ENCODE measurements around the gene LRRC2. TPM values are rescaled to one million over a fixed set of nuclear protein-coding genes. Genes with fewer than 3 reads are reported as not detected.
"Not testable (repeated sequence)": the region's sequence is repeated elsewhere in the genome, so short reads cannot be mapped to it uniquely, and the experiment has no call there.

The LRRC2 gene
- total RNA-seq, 1 experiment from 2014 or later, result 3.9 TPM

- no peak overlapping the region for H3K4me3 ChIP-seq (ENCODE audit: insufficient read depth, low read depth, low read length)
- no peak for DNase-seq
- H3K36me3 ChIP-seq (replicated peaks; ENCODE audit: control insufficient read depth, insufficient read depth, low read length), result no peaks in the 10 kb centered on the region
- no peaks in the 10 kb centered on the region for H3K27me3 ChIP-seq (ENCODE audit: control insufficient read depth, insufficient read depth, low read length)
Measured at GRCh38 chr3:46551615-46552014, 14.5 kb downstream of the LRRC2 start.

GRCh38 chr3:46549989-46550388 is 16.1 kb downstream of the LRRC2 start:
- H3K36me3 ChIP-seq (replicated peaks; ENCODE audit: control insufficient read depth, insufficient read depth, low read length), result no peaks in the 10 kb centered on the region
- H3K27me3 ChIP-seq (ENCODE audit: control insufficient read depth, insufficient read depth, low read length), result no peaks in the 10 kb centered on the region
- DNase-seq, result no peak
- no peak overlapping the region for H3K4me3 ChIP-seq (ENCODE audit: insufficient read depth, low read depth, low read length)

- no peaks in the 10 kb centered on the region for H3K27me3 ChIP-seq (ENCODE audit: control insufficient read depth, insufficient read depth, low read length)
- no peaks in the 10 kb centered on the region for H3K36me3 ChIP-seq (replicated peaks; ENCODE audit: control insufficient read depth, insufficient read depth, low read length)
- DNase-seq, result no peak
- no peak overlapping the region for H3K4me3 ChIP-seq (ENCODE audit: insufficient read depth, low read depth, low read length)
Measured at GRCh38 chr3:46549408-46549904, 16.6 kb downstream of the LRRC2 start.

- not testable (repeated sequence) for H3K4me3 ChIP-seq (ENCODE audit: insufficient read depth, low read depth, low read length); H3K36me3 ChIP-seq (replicated peaks; ENCODE audit: control insufficient read depth, insufficient read depth, low read length); DNase-seq; H3K27me3 ChIP-seq (ENCODE audit: control insufficient read depth, insufficient read depth, low read length)
Measured at GRCh38 chr3:46548611-46549010, 17.5 kb downstream of the LRRC2 start.

- H3K4me3 ChIP-seq (ENCODE audit: insufficient read depth, low read depth, low read length), result no peak overlapping the region
- H3K36me3 ChIP-seq (replicated peaks; ENCODE audit: control insufficient read depth, insufficient read depth, low read length), result no peaks in the 10 kb centered on the region
- no peaks in the 10 kb centered on the region for H3K27me3 ChIP-seq (ENCODE audit: control insufficient read depth, insufficient read depth, low read length)
- no peak for DNase-seq
Measured at GRCh38 chr3:46546896-46547440, 19.1 kb downstream of the LRRC2 start.

GRCh38 chr3:46545818-46546630 is 20.1 kb downstream of the LRRC2 start:
- peak; percentile 47 for DNase-seq
- Histone ChIP-seq H3K4me3 (ENCODE audit: insufficient read depth, low read depth, low read length) (no peak overlapping the region), H3K27me3 (ENCODE audit: control insufficient read depth, insufficient read depth, low read length) (no peaks in the 10 kb centered on the region), H3K36me3 (replicated peaks; ENCODE audit: control insufficient read depth, insufficient read depth, low read length) (no peaks in the 10 kb centered on the region)

GRCh38 chr3:46544771-46545503 is 21.2 kb downstream of the LRRC2 start:
- no peaks in the 10 kb centered on the region for H3K27me3 ChIP-seq (ENCODE audit: control insufficient read depth, insufficient read depth, low read length)
- peak; percentile 36 for DNase-seq
- no peak overlapping the region for H3K4me3 ChIP-seq (ENCODE audit: insufficient read depth, low read depth, low read length)
- no peaks in the 10 kb centered on the region; the same call in 1 of the 2 replicates for H3K36me3 ChIP-seq (replicated peaks; ENCODE audit: control insufficient read depth, insufficient read depth, low read length)

GRCh38 chr3:46542801-46543201 is 23.3 kb downstream of the LRRC2 start:
- H3K4me3 ChIP-seq (ENCODE audit: insufficient read depth, low read depth, low read length), result no peak overlapping the region
- no peaks in the 10 kb centered on the region; the same call in 1 of the 2 replicates for H3K36me3 ChIP-seq (replicated peaks; ENCODE audit: control insufficient read depth, insufficient read depth, low read length)
- DNase-seq, result no peak
- H3K27me3 ChIP-seq (ENCODE audit: control insufficient read depth, insufficient read depth, low read length), result no peaks in the 10 kb centered on the region

- no peak for DNase-seq
- Histone ChIP-seq H3K4me3 (ENCODE audit: insufficient read depth, low read depth, low read length) (no peak overlapping the region), H3K27me3 (ENCODE audit: control insufficient read depth, insufficient read depth, low read length) (no peaks in the 10 kb centered on the region), H3K36me3 (replicated peaks; ENCODE audit: control insufficient read depth, insufficient read depth, low read length) (no peaks in the 10 kb centered on the region; the same call in 1 of the 2 replicates)
Measured at GRCh38 chr3:46542344-46542743, 23.8 kb downstream of the LRRC2 start.

- no peaks in the 10 kb centered on the region for H3K27me3 ChIP-seq (ENCODE audit: control insufficient read depth, insufficient read depth, low read length)
- no peak for DNase-seq
- no peaks in the 10 kb centered on the region; the same call in 1 of the 2 replicates for H3K36me3 ChIP-seq (replicated peaks; ENCODE audit: control insufficient read depth, insufficient read depth, low read length)
- H3K4me3 ChIP-seq (ENCODE audit: insufficient read depth, low read depth, low read length), result no peak overlapping the region
Measured at GRCh38 chr3:46541835-46542234, 24.3 kb downstream of the LRRC2 start.

GRCh38 chr3:46540550-46540949 is 25.6 kb downstream of the LRRC2 start:
- no peak overlapping the region for H3K4me3 ChIP-seq (ENCODE audit: insufficient read depth, low read depth, low read length)
- H3K36me3 ChIP-seq (replicated peaks; ENCODE audit: control insufficient read depth, insufficient read depth, low read length), result no peaks in the 10 kb centered on the region; the same call in 1 of the 2 replicates
- no peaks in the 10 kb centered on the region for H3K27me3 ChIP-seq (ENCODE audit: control insufficient read depth, insufficient read depth, low read length)
- no peak for DNase-seq

GRCh38 chr3:46539443-46540005 is 26.6 kb downstream of the LRRC2 start:
- H3K36me3 ChIP-seq (replicated peaks; ENCODE audit: control insufficient read depth, insufficient read depth, low read length), result no peaks in the 10 kb centered on the region; the same call in 1 of the 2 replicates
- H3K4me3 ChIP-seq (ENCODE audit: insufficient read depth, low read depth, low read length), result no peak overlapping the region
- no peak for DNase-seq
- H3K27me3 ChIP-seq (ENCODE audit: control insufficient read depth, insufficient read depth, low read length), result no peaks in the 10 kb centered on the region

GRCh38 chr3:46538803-46539442 is 27.2 kb downstream of the LRRC2 start:
- no peak for DNase-seq
- no peak overlapping the region for H3K4me3 ChIP-seq (ENCODE audit: insufficient read depth, low read depth, low read length)
- no peaks in the 10 kb centered on the region for H3K27me3 ChIP-seq (ENCODE audit: control insufficient read depth, insufficient read depth, low read length)
- no peaks in the 10 kb centered on the region; the same call in 1 of the 2 replicates for H3K36me3 ChIP-seq (replicated peaks; ENCODE audit: control insufficient read depth, insufficient read depth, low read length)

- DNase-seq; H3K4me3 ChIP-seq (ENCODE audit: insufficient read depth, low read depth, low read length); H3K36me3 ChIP-seq (replicated peaks; ENCODE audit: control insufficient read depth, insufficient read depth, low read length); H3K27me3 ChIP-seq (ENCODE audit: control insufficient read depth, insufficient read depth, low read length): not testable (repeated sequence)
Measured at GRCh38 chr3:46538425-46538802, 27.7 kb downstream of the LRRC2 start.
